HG03175 (cell line): Measurements from ENCODE around the gene CAMK1D.
A peak's percentile ranks its signal among the peaks of the same experiment; 100 is the strongest.
"Not testable (repeated sequence)": the region's sequence is repeated elsewhere in the genome, so short reads cannot be mapped to it uniquely, and the experiment has no call there.

Experiments
- ATAC-seq: cut with Tn5 transposase; IDR thresholded peaks from one replicate; pipeline ENCODE4 v1.9.1; 2021; ENCODE audit warnings: mild to moderate bottlenecking, moderate library complexity; ENCODE audit not compliant: unreplicated experiment

CAMK1D gene

GRCh38 chr10:12423896-12424295, 74.5 kb downstream of the CAMK1D start:
- no peak for ATAC-seq

DNA sequence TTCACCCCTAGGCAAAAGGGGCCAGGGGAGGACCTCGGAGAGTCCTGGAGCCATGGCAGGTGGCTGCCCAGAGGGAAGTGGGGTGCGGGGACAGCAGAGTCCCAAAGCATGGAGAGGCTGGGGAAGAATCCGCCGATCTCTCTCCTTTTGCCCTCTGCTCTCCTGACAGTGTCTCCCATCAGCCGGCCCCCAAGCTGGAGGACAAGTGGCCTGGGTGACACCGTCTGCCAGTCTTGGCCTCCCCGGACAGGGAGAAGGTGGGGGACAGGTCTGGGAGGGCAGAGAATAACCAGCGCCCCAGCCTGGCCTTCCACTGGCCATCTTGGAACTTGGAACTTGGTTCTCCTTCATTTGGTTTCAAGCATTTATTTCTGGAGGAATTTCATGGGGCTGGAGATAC, 77.9 kb downstream of the CAMK1D start:
- no peak for ATAC-seq

DNA sequence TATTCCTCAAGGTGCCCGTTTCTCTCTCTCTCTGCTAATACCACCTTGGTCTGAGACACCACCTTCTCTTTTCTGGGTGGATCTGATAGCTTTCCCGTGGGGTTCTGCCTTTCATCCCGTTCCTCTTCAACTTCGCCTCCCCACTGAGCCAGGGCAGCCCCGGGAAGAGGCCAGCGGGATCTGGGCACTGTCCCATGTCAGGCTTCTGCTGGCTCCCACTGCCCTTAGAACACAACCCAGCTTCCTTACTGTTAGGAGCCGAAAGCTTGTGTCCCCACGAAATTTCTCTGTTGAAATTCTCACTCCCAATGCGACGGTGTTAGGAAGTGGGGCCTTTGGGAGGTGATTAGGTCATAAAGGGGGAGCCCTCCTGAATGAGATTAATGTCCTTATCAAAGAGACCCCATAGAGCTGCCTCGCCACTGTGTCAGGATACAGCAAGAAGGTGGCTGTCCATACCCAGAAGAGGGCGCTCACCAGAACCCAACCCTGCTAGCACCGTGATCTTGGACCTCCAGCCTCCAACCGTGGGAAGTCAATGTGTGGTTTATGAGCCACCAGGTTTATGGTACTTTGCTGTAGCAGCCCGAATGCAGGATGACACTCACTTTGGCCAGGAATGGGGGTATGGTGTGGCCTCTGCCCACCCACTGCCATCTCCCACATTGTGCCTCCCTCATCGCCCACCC, 79.2 kb downstream of the CAMK1D start:
- no peak for ATAC-seq

DNA sequence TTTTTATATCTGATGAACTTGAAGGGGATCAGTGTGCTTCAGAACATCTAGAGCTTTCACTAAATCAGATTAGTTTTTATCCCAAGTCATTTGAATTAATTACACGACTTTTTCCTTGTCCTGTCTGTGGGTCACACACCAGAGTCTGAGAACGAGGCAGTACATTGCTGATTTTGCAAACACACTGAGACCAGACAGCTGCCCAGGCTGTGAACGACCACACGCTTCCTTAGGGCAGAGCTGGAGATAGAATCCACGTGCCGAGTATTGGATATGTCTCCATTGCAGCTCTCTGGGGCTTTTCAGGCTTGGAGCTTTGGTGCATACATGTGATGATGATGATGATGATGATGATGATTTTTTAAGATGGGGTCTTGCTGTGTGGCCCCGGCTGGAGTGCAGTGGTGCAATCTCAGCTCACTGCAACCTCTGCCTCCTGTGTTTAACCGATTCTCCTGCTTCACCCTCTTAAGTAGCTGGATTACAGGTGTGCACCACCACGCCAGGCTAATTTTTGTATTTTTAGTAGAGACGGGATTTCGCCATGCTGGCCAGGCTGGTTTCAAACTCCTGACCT, 81.1 kb downstream of the CAMK1D start:
- ATAC-seq = no peak

DNA sequence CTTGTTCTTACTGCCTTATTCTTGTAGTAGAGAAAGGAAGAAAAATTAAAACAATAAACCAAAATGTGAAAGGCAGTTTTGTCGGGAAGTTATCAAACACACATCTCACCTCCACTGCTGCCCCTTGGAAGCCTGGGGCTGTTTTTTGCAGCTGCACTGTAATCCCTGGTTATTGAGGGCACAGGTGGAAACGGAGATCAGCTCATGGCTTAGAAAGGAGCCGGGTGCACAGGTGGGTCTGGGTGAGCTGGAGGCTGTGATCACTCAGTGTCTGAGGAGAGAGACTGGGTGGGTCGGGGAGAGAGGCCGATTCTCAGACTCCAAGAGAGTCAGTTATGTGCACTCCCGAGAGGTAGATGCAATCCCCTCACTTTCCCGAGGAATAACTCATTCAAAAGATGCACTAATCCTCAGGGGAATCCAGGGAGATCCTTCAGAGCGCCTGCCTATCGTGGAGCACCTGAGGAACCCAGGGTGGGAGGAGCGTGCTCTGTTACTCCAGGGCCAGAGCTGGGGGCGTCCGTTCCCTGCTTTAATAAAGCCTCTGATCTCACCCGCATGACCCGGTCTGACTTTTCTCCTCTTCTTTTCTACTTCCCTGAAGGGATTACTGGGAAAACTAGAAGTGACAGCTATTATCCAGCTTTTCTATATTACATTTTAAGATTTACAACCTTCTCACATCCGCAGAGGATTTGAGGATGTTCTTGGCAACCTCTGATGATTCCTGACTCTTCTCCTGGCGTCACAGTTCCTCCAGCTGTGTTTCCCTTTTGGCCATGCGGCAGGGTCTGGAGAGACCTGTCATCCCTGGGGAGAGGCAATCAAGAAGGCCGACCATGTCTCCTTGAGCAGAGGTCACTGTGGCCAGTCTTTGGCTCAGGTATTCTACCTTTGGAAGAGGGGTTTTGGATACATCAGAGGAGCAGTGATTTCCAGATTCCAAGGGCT, 82.1 kb downstream of the CAMK1D start:
- no peak for ATAC-seq

GRCh38 chr10:12432402-12433189, 83.2 kb downstream of the CAMK1D start:
- ATAC-seq = no peak

- ATAC-seq = no peak
Observed at GRCh38 chr10:12434277-12434676, 84.9 kb downstream of the CAMK1D start.

DNA sequence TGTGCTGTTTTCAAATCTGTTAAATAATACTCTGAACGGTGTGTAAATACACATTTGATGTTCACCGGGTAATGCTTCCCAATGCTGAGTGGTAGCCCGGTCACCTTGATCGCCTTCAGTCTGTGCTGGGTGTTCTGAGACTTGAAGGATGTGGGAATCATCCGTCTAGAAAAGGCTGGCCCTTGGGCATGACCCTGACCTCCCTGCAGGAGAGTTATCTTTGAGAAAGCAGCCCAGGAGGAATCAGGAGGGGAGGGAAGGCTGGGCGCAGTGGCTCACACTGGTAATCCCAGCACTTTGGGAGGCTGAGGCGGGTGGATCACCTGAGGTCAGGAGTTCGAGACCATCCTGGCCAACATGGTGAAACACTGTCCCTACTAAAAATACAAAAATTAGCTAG, 85.3 kb downstream of the CAMK1D start:
- ATAC-seq = not testable (repeated sequence)

- ATAC-seq = no peak
Observed at GRCh38 chr10:12435348-12435747, 86.0 kb downstream of the CAMK1D start.

DNA sequence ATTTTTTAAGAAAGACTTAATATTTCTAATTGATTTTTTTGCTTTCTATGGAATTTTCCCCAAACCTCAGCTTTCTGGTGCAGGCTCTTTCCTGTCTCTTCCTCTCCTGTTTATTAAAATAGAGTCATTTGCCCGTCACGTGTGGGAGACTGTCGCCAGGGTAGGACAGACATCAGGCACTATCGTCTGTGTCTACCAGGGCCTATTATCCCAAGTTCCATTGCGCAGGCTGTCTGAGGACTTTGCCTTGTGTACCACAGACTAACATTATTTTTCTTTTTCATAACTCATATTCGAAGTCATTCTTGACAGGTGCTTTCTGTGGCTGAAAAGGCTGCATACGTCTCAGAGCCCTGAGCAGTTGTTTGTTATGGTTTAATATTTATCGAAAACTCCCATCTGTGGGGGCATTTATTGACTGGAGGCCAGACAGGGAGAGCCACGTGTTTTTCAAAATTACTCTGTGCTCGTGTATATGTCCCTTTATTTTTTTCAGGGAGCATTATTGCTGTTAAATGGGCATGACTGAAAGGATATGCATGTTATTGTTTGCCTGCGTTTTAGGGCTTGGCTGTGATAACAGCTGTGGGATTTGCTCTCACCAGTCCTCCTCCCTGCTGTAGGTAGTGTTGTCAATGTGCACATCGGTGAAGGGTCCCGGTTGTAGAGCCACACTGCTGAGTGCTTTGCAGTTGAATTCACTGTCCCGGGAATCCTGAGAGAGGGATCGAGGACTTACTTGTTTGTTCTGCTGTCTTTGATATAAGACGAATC, 89.8 kb downstream of the CAMK1D start:
- ATAC-seq = no peak

DNA sequence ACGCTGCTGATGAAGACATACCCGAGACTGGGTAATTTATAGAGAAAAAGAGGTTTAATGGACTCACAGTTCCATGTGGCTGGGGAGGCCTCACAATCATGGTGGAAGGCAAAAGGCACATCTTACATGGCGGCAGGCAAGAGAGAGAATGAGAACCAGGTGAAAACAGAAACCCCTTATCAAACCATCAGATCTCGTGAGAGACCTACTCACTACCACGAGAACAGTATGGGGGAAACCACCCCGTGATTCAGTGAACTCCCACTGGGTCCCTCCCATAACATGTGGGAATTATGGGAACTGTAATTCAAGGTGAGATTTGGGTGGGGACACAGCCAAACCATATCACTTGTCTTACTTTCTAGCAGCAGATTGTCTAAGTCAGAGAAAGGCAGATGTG, 90.4 kb downstream of the CAMK1D start:
- not testable (repeated sequence) for ATAC-seq

GRCh38 chr10:12443026-12443425, 93.7 kb downstream of the CAMK1D start:
- ATAC-seq = no peak

GRCh38 chr10:12444981-12445700, 95.8 kb downstream of the CAMK1D start:
- no peak for ATAC-seq

- no peak for ATAC-seq
Observed at GRCh38 chr10:12445701-12446334, 96.5 kb downstream of the CAMK1D start.

GRCh38 chr10:12448340-12448728, 99.0 kb downstream of the CAMK1D start:
- ATAC-seq = peak; percentile 23

DNA sequence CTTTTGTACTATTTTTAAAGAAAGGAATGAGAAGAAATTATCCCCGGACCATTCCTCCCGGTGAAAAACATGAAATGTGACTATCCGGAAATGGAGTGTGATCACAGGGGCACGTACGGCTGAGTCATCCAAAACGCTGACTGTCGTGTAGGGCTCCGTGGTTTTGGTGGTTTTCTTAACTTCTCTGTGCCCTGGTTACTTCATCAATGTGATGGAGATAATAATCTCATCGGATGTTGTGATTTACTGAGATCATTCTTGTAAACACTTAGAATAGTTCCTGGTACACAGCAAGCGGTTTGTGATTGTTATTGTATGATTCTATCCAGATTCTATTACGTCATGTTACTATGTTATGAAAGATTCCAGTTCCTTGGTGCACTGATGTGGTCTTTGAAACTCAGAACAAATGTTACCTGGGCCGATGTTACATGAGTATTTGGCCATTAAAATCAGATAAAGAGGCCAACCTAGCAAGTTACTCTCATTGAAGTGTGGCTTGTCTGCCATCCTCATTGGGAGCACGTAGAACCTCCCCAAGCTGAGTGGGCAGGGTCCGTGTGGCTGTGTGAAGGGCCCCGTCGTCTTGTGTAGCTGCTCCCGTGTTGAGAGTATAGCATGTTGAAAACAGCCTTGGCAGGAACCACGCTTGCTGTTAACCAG, 99.5 kb downstream of the CAMK1D start:
- ATAC-seq = peak; percentile 92

DNA sequence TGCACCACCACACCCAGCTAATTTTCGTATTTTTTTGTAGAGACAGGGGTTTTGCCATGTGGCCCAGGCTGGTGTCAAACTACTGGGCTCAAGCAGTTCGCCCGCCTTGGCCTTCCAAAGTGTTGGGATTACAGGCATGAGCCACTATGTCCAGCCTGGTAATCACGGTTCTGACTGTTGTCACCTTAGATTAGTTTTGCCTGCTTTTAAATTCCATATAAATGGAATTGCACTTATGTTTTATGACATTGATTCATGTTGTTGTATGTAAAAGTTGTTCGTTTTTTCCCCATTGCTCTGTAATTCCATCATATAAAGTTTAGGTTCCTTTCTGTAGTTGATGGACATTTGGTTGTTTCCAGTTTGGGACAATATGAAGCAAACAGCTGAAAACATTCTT, 106.0 kb downstream of the CAMK1D start:
- ATAC-seq = no peak

- no peak for ATAC-seq
Observed at GRCh38 chr10:12455766-12456165, 106.4 kb downstream of the CAMK1D start.

GRCh38 chr10:12459340-12459739, 110.0 kb downstream of the CAMK1D start:
- ATAC-seq = no peak
